Thyroid gland (tissue), 4 donors: ENCODE results near the gene GRAMD4.

ENCODE experiments used
- POLR2A ChIP-seq, 2 donors: fragments of 450-650 bp; IDR thresholded peaks; one replicate each; pipeline ENCODE4 v1.6.1; 2017; ENCODE audit warnings: antibody characterized with exemption in 2 of 2, mild to moderate bottlenecking in 2 of 2, moderate library complexity in 1 of 2
- TF ChIP-seq, protein P1 (sequence below), 6 experiments: fragments of 200-600 bp in 3 of 6; fragments of 450-650 bp in 3 of 6; sonication (generic) in 3 of 6; IDR thresholded peaks; one replicate each; pipeline ENCODE4 v1.5.1; 2016 to 2019; ENCODE audit warnings: antibody characterized with exemption in 6 of 6, mild to moderate bottlenecking in 2 of 6, inconsistent platforms in 1 of 6, moderate library complexity in 1 of 6

DNA sequence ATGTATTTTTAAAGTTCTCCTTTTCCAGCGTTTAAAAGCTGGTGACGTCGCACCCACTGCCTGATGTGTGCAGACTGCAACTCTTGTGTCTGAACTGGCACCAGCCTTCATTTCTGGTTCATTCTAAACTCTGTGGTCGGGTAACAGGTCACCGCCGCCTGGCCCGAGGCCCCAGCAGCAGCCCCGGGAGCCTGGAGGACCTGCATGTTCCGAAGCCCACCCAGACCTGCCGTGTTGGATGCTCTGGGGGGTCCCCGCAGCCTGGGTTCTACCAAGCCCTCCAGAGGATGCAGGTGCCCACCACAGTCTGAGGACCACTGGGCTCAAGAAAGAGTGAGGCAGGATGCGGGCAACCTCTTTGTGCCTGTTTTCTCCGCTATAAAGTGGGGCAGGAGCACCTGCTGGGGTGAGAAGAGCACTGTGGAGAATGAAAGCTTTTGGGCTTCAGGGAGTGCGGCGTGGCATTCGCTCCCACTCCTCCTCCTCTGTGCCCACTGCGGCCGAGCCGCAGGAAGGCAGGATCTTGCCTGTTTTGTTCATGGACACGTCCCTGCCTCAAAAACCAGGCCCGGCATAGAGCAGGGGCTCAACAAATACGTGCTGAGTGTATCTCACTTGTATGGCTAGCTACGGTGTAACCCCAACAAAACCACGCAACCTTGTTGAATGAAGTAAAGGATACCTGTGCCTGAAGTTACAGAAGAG lies 77.8 kb downstream of the GRAMD4 start:
- TF ChIP-seq, protein P1, sequence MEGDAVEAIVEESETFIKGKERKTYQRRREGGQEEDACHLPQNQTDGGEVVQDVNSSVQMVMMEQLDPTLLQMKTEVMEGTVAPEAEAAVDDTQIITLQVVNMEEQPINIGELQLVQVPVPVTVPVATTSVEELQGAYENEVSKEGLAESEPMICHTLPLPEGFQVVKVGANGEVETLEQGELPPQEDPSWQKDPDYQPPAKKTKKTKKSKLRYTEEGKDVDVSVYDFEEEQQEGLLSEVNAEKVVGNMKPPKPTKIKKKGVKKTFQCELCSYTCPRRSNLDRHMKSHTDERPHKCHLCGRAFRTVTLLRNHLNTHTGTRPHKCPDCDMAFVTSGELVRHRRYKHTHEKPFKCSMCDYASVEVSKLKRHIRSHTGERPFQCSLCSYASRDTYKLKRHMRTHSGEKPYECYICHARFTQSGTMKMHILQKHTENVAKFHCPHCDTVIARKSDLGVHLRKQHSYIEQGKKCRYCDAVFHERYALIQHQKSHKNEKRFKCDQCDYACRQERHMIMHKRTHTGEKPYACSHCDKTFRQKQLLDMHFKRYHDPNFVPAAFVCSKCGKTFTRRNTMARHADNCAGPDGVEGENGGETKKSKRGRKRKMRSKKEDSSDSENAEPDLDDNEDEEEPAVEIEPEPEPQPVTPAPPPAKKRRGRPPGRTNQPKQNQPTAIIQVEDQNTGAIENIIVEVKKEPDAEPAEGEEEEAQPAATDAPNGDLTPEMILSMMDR (IDR thresholded peaks at IDR 0.05) = no peak
- TF ChIP-seq POLR2A (IDR thresholded peaks at IDR 0.05) = no peak
